Stimulated activated CD4-positive, alpha-beta T cell treated with anti-CD3 and anti-CD28 coated beads, Interleukin-4, amount 100 ng/mL, for 48 hours (primary cell): Measurements from ENCODE around the gene CLDN6.
A peak's percentile ranks its signal among the peaks of the same experiment; 100 is the strongest.

ENCODE experiments used
- DNase-seq, 2 donors: peaks; one replicate each; pipeline ENCODE4 v3.0.0-alpha.2; 2020; ENCODE audit warnings: low read depth in 2 of 2

CLDN6 gene

DNA sequence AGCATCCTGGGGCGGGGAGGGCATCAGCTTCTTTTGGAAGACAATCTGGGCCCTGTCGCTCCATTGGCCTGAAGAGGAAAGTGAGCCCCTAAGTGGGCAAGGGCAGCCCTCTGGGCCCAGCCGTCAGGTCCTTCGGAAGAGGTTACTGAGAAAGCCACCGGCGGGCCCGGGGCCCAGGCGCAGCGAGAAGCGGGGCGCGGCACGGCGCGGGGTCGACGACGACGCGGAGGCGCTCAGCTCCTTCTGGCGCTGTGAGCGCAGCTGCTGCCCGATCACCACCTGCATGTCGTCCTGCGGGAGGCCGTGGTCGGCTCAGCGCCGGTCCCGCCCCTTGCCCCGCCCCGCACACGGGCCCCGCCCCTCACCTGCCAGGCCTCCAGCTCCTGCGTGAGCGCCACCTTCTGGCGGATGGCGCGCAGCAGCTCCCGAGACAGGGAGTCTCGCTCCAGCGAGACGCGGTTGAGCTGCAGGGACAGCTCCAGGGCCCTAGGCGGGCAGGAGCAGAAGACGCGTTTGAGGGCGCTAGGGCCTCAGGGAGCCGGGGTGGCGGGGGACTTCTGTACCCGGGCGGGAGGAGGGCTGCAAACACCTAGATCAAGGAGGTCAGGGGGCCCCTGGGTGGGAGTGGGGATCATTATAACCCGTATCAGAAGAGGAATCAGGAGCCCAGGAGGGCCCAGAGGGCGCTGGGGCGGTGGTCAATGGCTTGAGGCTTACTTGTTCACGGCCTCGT lies 10.2 kb upstream of the CLDN6 start:
- DNase-seq = peak; percentile 85 to 92

DNA sequence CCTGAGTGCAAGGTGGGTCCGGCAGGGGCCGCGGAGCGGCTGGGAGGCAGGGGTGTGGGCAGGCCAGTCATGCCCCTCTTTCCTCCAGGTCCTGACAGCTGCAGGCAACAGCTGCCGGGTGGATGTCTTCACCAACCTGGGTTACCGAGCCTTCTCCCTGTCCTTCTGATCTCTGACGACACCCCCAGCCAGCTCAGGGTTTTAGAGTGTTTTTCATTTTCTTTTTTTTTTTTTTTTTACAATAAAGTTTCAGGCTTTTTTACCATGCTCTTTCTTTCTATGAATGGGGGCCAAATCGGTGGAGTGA lies 9.5 kb upstream of the CLDN6 start:
- DNase-seq = no peak

- DNase-seq = no peak
Observed at GRCh38 chr16:3026609-3027488, 8.9 kb upstream of the CLDN6 start.

- no peak for DNase-seq
Observed at GRCh38 chr16:3026003-3026378, 8.0 kb upstream of the CLDN6 start.

DNA sequence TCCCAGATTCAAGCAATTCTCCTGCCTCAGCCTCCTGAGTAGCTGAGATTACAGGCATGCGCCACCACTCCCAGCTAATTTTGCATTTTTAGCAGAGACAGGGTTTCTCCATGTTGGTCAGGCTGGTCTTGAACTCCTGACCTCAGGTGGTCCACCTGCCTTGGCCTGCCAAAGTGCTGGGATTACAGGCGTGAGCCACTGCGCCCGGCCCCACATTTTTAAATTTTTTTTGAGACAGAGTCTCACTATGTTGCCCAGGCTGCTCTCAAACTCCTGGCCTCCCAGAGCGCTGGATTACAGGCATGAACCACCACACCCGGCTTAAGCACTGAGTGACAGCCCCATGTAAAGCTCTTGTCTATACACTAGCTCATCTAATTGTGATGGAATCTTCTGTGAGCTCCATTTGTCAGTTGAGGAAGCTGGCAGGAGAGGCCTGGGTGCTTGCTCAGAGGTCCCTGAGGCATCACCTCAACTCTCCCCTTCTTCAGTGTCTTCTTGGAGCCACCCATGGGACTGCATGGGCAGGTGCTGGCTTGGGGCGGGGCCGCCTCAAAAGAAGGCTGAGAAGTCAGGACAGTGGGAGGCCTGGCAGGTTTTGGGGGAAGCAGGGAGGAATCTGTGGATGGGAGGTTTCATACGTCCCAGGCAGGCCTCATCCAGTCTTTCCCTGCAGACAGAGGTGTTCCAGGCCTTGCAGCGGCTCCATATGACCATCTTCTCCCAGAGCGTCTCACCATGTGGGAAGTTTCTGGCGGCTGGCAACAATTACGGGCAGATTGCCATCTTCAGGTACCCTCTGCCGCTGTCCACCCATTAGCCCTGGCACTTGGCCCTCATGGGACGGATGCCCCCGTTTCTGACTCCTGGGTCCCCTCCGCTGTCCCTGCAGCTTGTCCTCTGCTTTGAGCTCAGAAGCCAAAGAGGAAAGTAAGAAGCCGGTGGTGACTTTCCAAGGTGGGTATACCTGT lies 7.3 kb upstream of the CLDN6 start:
- no peak for DNase-seq

- peak; percentile 94 to 95 for DNase-seq
Observed at GRCh38 chr16:3023669-3024478, 5.9 kb upstream of the CLDN6 start, which contains the start of the genes HCFC1R1 and THOC6. Gene HCFC1R1 (minus strand): TSS chr16:3023942. CDS start chr16:3023941, 1 bp downstream. Gene THOC6 (plus strand): TSS chr16:3024035. CDS start chr16:3024327, 292 bp downstream.

DNA sequence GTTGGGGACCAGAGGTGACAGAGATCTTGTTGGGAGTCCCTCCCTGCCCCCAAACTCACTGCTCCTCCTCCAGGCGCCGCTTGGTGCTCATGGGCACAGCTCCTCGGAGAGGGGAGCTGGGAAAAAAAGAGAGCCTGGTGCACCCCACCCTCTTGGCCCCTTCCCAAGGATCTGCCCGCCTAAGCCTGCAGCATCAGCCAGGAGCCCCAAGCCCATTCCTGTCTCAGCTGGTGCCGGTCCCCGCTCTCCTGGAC lies 5.4 kb upstream of the CLDN6 start:
- DNase-seq = no peak

GRCh38 chr16:3022684-3023414 lies 4.9 kb upstream of the CLDN6 start:
- no peak for DNase-seq

- peak; percentile 88 to 93 for DNase-seq
Observed at GRCh38 chr16:3022208-3022683, 4.3 kb upstream of the CLDN6 start.

DNA sequence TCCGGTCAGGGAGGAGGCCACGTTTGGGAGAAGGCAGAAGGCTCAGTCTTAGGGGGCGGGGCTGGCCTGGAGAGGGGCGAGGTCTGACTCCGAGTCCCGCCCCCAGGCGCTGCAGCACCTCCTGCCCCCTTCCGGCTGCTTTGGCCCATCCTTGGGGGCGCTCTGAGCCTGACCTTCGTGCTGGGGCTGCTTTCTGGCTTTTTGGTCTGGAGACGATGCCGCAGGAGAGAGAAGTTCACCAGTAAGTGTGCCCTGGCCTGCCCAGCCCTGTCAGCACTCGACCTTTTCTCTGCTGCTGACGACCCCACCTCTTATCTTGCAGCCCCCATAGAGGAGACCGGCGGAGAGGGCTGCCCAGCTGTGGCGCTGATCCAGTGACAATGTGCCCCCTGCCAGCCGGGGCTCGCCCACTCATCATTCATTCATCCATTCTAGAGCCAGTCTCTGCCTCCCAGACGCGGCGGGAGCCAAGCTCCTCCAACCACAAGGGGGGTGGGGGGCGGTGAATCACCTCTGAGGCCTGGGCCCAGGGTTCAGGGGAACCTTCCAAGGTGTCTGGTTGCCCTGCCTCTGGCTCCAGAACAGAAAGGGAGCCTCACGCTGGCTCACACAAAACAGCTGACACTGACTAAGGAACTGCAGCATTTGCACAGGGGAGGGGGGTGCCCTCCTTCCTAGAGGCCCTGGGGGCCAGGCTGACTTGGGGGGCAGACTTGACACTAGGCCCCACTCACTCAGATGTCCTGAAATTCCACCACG lies 3.6 kb upstream of the CLDN6 start:
- DNase-seq = peak; percentile 82 to 91

- DNase-seq = no peak
Observed at GRCh38 chr16:3020604-3021448, 2.8 kb upstream of the CLDN6 start.

DNA sequence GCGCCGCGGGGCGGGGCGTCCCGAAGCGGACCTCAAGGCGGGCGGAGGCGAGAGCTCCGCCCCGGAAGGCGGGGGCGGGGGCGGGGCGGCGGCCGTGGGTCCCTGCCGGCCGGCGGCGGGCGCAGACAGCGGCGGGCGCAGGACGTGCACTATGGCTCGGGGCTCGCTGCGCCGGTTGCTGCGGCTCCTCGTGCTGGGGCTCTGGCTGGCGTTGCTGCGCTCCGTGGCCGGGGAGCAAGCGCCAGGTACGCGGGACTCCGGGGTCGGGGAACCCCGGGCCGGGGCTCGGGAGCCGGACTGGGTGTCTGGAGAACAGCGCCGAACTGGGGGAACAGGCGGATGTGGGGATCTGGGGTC lies 2.2 kb upstream of the CLDN6 start, which contains the start of gene TNFRSF12A:
Gene TNFRSF12A, plus strand, starts transcription at position 122 of the 357 bp plus-strand sequence. Its CDS starts 30 bp downstream, at position 152.
- DNase-seq = peak; percentile 47 to 63

DNA sequence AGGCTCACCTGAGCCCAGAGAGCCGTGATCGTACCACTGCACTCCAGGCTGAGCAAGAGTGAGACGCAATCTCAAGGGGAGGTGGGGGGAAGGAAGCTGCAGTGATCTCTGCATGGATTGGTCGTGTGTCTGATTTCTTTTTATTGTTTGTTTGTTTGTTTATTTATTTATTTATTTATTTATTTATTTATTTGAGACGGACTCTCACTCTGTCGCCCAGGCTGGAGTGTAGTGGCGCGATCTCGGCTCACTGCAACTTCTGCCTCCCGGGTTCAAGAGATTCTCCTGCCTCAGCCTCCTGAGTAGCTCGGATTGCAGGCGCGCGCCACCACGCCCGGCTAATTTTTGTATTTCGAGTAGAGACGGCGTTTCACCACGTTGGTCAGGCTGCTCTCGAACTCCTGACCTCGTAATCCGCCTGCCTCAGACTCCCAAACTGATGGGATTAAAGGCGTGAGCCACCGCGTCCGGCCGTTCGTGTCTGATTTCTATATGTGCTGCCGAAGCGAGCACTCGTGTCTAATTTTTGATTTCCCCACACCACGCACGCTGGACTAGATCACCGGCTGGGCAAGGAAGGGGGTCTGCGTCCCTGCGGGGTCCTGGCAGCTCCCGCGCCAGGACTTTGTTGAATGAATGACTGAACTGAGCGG lies 1.7 kb upstream of the CLDN6 start:
- no peak for DNase-seq

DNA sequence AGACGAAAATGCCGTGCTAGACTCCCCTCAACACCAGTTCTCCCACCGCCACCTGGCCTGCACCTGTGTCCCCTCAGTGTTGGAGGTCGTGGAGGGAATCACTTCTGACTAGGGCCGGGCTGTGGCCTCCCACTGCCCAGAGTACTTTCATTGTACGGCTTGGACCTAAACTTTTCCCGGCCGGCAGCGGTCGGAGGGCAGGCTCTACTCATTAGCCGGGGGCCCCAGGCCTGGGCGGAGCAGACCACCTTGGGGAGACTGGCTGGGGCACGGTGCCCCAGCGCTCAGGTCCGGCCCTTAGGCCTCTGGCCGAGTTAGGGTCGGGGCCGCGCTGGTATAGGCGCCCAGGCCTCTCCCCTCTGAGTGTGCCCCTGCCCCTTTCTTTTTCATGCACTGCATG lies 639 bp downstream of the CLDN6 start:
- no peak for DNase-seq

DNA sequence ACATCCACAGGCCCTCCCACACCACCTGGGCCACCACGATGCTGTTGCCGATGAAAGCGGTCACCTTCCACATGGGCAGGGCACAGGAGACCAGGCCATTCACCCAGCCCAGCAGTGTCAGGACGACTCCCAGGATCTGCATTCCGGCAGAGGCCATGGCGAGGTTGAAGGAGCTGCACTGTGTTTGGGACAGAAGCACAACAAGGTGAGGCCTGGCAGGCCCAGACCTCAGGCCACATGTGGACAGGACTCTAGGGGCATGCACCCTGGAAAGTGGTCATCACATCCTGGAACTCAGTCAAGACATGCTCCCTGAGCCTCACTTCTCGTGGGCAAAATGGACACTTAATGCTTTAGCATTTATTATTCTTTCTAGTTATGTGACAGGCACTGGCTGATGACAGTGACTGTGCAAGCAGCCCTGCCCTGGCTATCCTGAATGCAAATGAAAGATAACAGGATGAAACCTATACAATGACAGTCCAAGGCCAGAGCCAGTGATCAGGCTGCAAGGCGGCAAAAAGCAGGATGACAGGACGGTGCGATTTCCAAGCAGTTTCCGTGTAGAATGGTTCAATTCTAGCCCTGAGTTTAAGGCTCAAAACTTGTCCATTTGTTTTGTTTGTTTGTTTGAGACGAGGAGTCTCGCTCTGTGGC lies 2.0 kb downstream of the CLDN6 start:
- DNase-seq = no peak

- DNase-seq = no peak
Observed at GRCh38 chr16:3014971-3015370, 3.0 kb downstream of the CLDN6 start.

DNA sequence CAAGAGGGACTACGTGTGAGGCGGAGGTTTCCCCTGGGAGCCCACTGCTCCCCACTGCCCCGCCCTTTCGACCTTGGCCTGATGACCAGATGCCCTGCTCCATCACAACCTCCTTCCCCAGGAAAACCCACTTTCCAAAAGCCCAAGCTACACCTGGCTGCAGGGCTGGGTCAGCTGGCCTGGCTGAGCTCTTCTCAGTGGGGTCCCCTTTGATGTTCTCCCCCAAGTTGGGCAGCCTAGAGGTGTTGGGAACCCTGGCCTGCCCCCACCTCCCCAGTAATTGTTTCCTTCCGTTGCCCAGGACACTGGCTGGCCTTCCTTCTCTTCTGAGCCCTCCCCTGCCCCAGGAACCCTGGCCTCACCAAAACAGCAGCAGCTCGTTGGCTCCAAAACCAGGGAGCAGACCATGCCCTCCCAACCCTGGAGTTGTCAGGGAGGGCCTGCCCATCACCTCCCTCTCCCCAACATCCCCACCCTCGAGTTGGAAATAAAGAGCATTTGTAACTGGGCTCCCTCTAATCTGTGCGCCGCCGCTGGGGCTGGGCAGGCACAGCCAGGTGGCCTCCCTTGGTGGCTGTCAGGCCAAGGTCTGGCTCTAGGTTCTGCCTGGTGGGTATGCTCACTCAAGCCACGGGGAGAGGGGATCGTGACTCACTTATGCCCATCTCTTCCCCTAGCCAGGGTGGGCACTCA lies 3.8 kb downstream of the CLDN6 start:
- no peak for DNase-seq
